ENCODE data around the gene SNORC.

DNA sequence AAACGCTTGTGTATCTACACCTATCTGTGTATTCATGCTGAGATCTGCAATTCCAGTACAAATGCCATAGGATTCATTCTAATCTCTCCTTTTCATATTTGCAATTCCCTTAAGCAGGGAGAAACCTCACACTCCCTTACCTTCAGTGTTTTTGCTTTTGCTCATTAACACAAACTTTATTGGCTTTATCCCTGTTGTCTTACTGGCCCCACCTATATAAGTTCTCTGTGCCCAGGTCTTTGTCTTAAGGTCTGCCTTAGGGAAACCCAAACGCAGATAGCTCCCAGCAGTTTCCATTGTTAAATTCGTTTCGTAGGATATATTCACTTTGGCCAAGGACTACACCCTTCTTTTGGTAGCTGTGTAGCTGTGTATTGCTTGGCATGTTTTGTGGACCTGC, 4.0 kb upstream of the SNORC start:
- TF ChIP-seq SUZ12 (IDR thresholded peaks at IDR 0.05) (no peak), SP1 (IDR thresholded peaks at IDR 0.05) (no peak), ARNT (IDR thresholded peaks at IDR 0.05) (no peak), FOXK2 (IDR thresholded peaks at IDR 0.05) (no peak), NFRKB (IDR thresholded peaks at IDR 0.05) (no peak), FOXM1 (IDR thresholded peaks at IDR 0.05; ENCODE audit: borderline replicate concordance) (no peak), ELF4 (IDR thresholded peaks at IDR 0.05) (no peak), FOXA1 (IDR thresholded peaks at IDR 0.05) (no peak)

Measured in HEK293T (cell line).